ENCODE measurements around the gene AMMECR1.

The AMMECR1 gene

GRCh38 chrX:110317061-110317819 lies 645 bp downstream of the AMMECR1 start:
- intact Hi-C loops (cut with DNase I; ENCODE audit: low total_unique reads) = no loop called here

GRCh38 chrX:110316351-110317060 lies 1.4 kb downstream of the AMMECR1 start:
- intact Hi-C loops (cut with DNase I; ENCODE audit: low total_unique reads) = no loop called here
- H3K4me1 ChIP-seq = no peaks in the 10 kb centered on the region
- no peak overlapping the region for H3K27ac ChIP-seq
- H3K4me3 ChIP-seq = peak overlapping the region; percentile 86
- no peaks in the 10 kb centered on the region for H3K27me3 ChIP-seq
- H3K9me3 ChIP-seq = no peaks in the 10 kb centered on the region
- no peak for TF ChIP-seq CTCF (IDR thresholded peaks at IDR 0.05)
- no peak for DNase-seq
- H3K36me3 ChIP-seq = no peaks in the 10 kb centered on the region

More at GRCh38 chrX:110317061-110317819, 645 bp downstream of the AMMECR1 start:
- H3K9me3 ChIP-seq = no peaks in the 10 kb centered on the region
- peak overlapping the region; percentile 75 to 86 for H3K27ac ChIP-seq
- TF ChIP-seq CTCF (IDR thresholded peaks at IDR 0.05) = no peak
- no peaks in the 10 kb centered on the region for H3K27me3 ChIP-seq
- peak; percentile 21 to 51 for DNase-seq
- H3K36me3 ChIP-seq = no peaks in the 10 kb centered on the region
- H3K4me3 ChIP-seq = peak overlapping the region; percentile 86
- H3K4me1 ChIP-seq = no peaks in the 10 kb centered on the region

- DNase-seq = no peak
- Histone ChIP-seq H3K9me3 (no peaks in the 10 kb centered on the region), H3K4me1 (no peaks in the 10 kb centered on the region), H3K27ac (no peak overlapping the region), H3K27me3 (no peaks in the 10 kb centered on the region), H3K4me3 (no peak overlapping the region), H3K36me3 (no peaks in the 10 kb centered on the region)
- TF ChIP-seq CTCF (IDR thresholded peaks at IDR 0.05) = no peak
- intact Hi-C loops (cut with DNase I; ENCODE audit: low total_unique reads) = no loop called here
These were observed 2.3 kb downstream of the AMMECR1 start for GRCh38 chrX:110315551-110315950.

GRCh38 chrX:110311437-110312230 lies 6.3 kb downstream of the AMMECR1 start:
- Histone ChIP-seq H3K9me3 (no peaks in the 10 kb centered on the region), H3K27ac (no peak overlapping the region), H3K4me1 (no peaks in the 10 kb centered on the region), H3K4me3 (no peak overlapping the region), H3K27me3 (no peaks in the 10 kb centered on the region), H3K36me3 (no peaks in the 10 kb centered on the region)
- DNase-seq = no peak
- no peak for TF ChIP-seq CTCF (IDR thresholded peaks at IDR 0.05)
- intact Hi-C loops (cut with DNase I; ENCODE audit: low total_unique reads) = no loop called here

- intact Hi-C loops (cut with DNase I; ENCODE audit: low total_unique reads) = no loop called here
- H3K27me3 ChIP-seq = no peaks in the 10 kb centered on the region
These were observed 7.0 kb downstream of the AMMECR1 start for GRCh38 chrX:110310896-110311295.

More at GRCh38 chrX:110310896-110311295, 7.0 kb downstream of the AMMECR1 start:
- no peaks in the 10 kb centered on the region for H3K4me1 ChIP-seq
- H3K36me3 ChIP-seq = no peaks in the 10 kb centered on the region
- no peak overlapping the region for H3K4me3 ChIP-seq
- TF ChIP-seq CTCF (IDR thresholded peaks at IDR 0.05) = no peak
- no peak overlapping the region for H3K27ac ChIP-seq
- no peaks in the 10 kb centered on the region for H3K9me3 ChIP-seq
- no peak for DNase-seq

Measured in tibial artery (tissue), 4 donors.